ENCODE data around the gene PCDHGB3.

The PCDHGB3 gene

DNA sequence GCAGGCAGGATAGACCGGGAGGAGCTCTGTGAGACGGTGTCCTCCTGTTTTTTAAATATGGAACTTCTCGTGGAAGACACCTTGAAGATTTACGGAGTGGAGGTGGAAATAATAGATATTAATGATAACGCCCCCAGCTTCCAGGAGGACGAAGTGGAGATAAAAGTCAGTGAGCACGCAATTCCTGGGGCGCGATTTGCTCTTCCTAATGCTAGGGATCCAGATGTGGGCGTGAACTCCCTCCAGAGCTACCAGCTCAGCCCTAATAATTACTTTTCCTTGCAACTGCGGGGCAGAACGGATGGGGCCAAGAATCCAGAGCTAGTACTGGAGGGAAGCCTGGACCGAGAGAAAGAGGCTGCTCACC, 51.4 kb downstream of the PCDHGB3 start:
- DNase-seq: no peak

All from NCI-H345 (cell line).